Left ventricle myocardium inferior (tissue), 1 donor: ENCODE measurements around the gene SNX25. TPM values are rescaled to one million over a fixed set of nuclear protein-coding genes. Genes with fewer than 3 reads are reported as not detected.

Experiments
- DNase-seq: peaks from one replicate; pipeline ENCODE4 v3.0.0-alpha.2; 2020
- H3K27ac ChIP-seq: fragments of 200-600 bp; replicated peaks from 2 replicates; pipeline ENCODE4 v1.8.0; 2021
- H3K27me3 ChIP-seq: fragments of 200-600 bp; 2 replicates; pipeline ENCODE4 v1.8.0; 2021; ENCODE audit warnings: low read depth
- H3K36me3 ChIP-seq: fragments of 200-600 bp; 2 replicates; pipeline ENCODE4 v1.8.0; 2021
- H3K4me1 ChIP-seq: fragments of 200-600 bp; 2 replicates; pipeline ENCODE4 v1.8.0; 2021
- H3K4me3 ChIP-seq: fragments of 200-600 bp; 2 replicates; pipeline ENCODE4 v1.8.0; 2021; ENCODE audit warnings: mild to moderate bottlenecking, moderate library complexity
- H3K9me3 ChIP-seq: fragments of 200-600 bp; replicated peaks from 2 replicates; pipeline ENCODE4 v1.8.0; 2021
- intact Hi-C: fragments of 100-400 bp; cut with micrococcal nuclease; formaldehyde crosslinking; loops from one replicate; pipeline ENCODE4 v1.11.0; 2022
- total RNA-seq: library from RNA; stranded (reverse); fragmentation: NEBNext Ultra II Directional; extraction: Animal tissue kit (Norgen Biotek cat#: 25700); gene quantifications from one replicate; pipeline ENCODE4 v1.2.1, GENCODE V29; 2021
- TF ChIP-seq, protein P1 (sequence below): fragments of 200-600 bp; IDR thresholded peaks from 2 replicates; pipeline ENCODE4 v1.8.0; 2021; ENCODE audit warnings: antibody characterized with exemption, mild to moderate bottlenecking, borderline replicate concordance
- donor health status: DM: no; HTN: yes; CAD: no; lungs with severe emphysema.

SNX25 gene
- total RNA-seq, 1 donor from 2014 or later = 10.8 TPM

DNA sequence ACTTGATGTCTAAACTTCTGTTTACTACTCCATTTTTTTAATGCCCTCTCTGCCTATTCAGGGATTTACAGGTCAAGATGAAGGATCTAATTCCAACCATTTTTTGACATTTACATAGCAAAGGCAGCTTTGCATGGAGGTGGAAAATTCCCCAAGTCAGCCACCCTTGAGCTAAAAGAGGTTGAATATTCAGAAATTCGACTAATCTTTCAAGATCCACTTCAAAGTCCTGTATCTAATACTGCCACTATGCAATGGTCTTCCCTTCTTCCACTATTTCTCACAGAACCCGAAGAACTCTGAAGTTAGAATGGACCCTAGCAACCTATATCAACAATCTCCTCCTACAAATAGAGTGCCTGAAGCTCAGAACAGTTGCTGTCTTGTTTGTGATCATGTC is 27.2 kb upstream of the SNX25 start:
- intact Hi-C loops = no loop called here
- H3K4me1 ChIP-seq = no peaks in the 10 kb centered on the region
- TF ChIP-seq, protein P1, sequence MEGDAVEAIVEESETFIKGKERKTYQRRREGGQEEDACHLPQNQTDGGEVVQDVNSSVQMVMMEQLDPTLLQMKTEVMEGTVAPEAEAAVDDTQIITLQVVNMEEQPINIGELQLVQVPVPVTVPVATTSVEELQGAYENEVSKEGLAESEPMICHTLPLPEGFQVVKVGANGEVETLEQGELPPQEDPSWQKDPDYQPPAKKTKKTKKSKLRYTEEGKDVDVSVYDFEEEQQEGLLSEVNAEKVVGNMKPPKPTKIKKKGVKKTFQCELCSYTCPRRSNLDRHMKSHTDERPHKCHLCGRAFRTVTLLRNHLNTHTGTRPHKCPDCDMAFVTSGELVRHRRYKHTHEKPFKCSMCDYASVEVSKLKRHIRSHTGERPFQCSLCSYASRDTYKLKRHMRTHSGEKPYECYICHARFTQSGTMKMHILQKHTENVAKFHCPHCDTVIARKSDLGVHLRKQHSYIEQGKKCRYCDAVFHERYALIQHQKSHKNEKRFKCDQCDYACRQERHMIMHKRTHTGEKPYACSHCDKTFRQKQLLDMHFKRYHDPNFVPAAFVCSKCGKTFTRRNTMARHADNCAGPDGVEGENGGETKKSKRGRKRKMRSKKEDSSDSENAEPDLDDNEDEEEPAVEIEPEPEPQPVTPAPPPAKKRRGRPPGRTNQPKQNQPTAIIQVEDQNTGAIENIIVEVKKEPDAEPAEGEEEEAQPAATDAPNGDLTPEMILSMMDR = no peak
- no peaks in the 10 kb centered on the region for H3K27me3 ChIP-seq
- peaks cover 1% of the 10 kb centered on the region for H3K36me3 ChIP-seq
- no peak for DNase-seq
- no peaks in the 10 kb centered on the region for H3K9me3 ChIP-seq
- no peak overlapping the region for H3K27ac ChIP-seq
- H3K4me3 ChIP-seq = no peak overlapping the region

DNA sequence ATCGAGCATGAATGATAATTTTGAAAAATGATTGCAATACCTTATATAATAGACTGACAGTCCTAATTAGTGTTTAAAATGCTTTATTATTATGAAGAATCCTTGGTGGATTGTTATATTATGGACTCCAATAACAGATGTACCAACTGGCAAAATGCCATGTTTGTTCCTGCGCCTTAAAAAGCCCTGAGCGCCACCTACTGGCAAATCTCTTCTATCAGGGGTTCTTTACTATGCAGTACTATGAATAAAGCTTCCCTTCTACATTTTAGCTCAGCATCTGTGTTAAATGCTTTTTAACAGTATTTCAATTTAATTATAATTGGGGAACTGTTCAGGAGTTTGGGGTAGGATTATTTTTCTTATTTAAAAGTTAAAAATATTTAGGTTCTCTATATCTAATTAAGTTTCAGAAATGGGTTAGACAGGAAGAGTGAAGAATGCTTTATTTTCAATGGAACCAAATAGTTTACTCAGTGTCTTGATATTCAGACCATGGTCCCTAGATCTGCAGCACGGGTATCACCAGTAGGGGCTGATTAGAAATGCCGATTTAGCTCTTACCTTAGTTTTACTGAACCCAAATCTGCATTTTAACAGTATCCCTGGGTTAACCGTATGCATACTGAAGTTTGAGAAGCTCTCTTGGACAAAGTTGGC is 25.6 kb upstream of the SNX25 start:
- intact Hi-C loops = no loop called here

DNA sequence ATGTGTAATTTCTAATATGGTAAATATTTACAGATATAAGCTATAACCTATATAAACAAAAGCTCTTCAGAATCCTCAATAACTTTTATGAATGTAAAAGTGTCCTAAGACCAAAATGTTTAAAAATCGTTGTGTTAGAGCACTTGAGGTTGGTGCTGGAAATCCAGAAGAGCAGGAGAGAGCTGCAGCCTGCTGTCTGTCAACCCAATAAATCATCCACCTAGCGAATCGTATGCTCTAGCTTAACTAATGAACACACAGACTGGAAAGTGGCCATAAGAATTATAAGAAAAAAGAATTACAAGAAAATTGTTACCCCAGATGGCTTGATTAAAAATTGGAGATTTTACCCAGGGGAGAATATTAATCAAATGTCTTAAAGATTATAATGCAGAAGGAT is 22.6 kb upstream of the SNX25 start:
- no peak overlapping the region for H3K27ac ChIP-seq
- TF ChIP-seq, protein P1 = no peak
- no peaks in the 10 kb centered on the region for H3K27me3 ChIP-seq
- no peak overlapping the region for H3K4me3 ChIP-seq
- no peaks in the 10 kb centered on the region for H3K9me3 ChIP-seq
- H3K36me3 ChIP-seq = peaks cover 33% of the 10 kb centered on the region
- intact Hi-C loops = no loop called here
- peaks cover 5% of the 10 kb centered on the region for H3K4me1 ChIP-seq
- DNase-seq = no peak

More for the DNA sequence above, 25.6 kb upstream of the SNX25 start:
- TF ChIP-seq, protein P1 = peak; percentile 89
- peaks cover 15% of the 10 kb centered on the region for H3K36me3 ChIP-seq
- no peaks in the 10 kb centered on the region for H3K4me1 ChIP-seq
- no peaks in the 10 kb centered on the region for H3K9me3 ChIP-seq
- no peak overlapping the region for H3K27ac ChIP-seq
- DNase-seq = peak; percentile 53
- no peak overlapping the region for H3K4me3 ChIP-seq
- no peaks in the 10 kb centered on the region for H3K27me3 ChIP-seq

DNA sequence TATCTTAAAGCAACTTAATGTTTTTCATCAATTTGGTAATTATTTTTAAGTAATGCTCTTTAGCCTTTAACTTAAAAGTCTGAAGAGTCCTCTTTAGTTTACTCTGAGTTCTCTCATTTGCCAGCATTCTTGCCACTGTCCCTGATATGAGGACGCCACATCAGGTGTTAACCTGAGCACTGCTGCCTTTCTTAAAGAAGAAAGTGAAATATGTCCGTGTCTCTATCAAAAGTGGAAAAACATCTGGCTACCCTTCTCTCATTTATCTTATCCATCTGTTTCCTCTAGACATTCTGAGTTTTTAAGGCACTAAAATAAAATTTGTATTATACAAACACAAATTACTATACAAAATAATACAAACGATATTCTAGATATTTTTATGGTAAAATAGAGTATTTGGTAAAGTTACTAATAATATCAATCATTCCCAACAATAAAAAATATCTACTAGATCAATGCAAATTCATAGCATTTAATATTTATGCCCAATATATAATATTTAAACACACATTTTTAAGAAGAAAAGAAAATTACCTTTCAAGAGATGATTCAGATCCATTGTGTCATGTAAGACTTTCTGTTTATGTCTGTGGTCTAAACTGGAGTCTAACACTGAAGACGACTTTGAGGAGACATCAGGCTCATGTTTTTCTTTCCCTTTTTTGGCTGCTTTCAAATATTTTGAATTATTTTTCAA is 19.6 kb upstream of the SNX25 start:
- Histone ChIP-seq H3K36me3 (peaks cover 33% of the 10 kb centered on the region), H3K27ac (no peak overlapping the region), H3K4me1 (peaks cover 10% of the 10 kb centered on the region), H3K9me3 (no peaks in the 10 kb centered on the region), H3K4me3 (no peak overlapping the region), H3K27me3 (no peaks in the 10 kb centered on the region)
- intact Hi-C loops = no loop called here
- TF ChIP-seq, protein P1 = no peak
- no peak for DNase-seq

DNA sequence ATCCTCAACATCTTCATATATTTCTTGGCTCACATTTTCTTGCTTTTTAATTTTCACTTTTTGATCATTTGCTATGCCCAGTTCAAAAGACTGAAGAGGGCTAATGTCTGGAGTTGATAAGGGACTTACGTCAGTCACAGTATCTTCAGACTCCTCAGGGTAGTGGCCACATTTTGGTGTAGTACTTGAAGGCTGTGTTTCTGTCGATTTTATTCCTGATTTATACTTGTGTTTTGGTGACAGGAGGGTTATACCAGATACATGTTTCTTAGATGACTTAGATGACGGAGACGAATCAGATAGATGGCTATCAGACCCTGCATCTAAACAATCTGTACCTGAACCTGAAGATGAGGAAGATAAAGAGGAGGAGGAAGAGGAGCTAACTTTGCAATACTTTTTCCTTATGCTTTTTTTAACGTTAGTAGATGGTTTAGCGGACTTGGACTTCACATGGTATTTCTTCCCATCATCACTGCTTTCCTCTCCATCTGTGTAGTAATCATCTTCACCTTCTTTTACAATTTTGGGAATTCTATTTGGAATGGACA is 19.0 kb upstream of the SNX25 start:
- intact Hi-C loops = no loop called here
- DNase-seq = no peak
- Histone ChIP-seq H3K36me3 (peaks cover 33% of the 10 kb centered on the region), H3K4me1 (peaks cover 10% of the 10 kb centered on the region), H3K27ac (no peak overlapping the region), H3K27me3 (no peaks in the 10 kb centered on the region), H3K4me3 (no peak overlapping the region), H3K9me3 (no peaks in the 10 kb centered on the region)
- TF ChIP-seq, protein P1 = no peak
